ENCODE results near the gene TGFBR3L. TPM values are rescaled to one million over a fixed set of nuclear protein-coding genes. Genes with fewer than 3 reads are reported as not detected.
A peak's percentile ranks its signal among the peaks of the same experiment; 100 is the strongest.

TGFBR3L gene
- total and polyA plus RNA-seq, 2 of the 13 experiments (the other 11 are each of a cell fraction or from before 2014, with no cell fraction given), result 0.20 to 1.0 TPM

- TF ChIP-seq ATF4 (CRISPR knock-in tag; IDR thresholded peaks at IDR 0.05) (peak in 1 of 2 experiments; percentile 88; a peak in 2 of 4 replicates), CERS6 (CRISPR knock-in tag; IDR thresholded peaks at IDR 0.05) (no peak), PAX8 (CRISPR knock-in tag; IDR thresholded peaks at IDR 0.05; ENCODE audit: borderline replicate concordance) (no peak), ZNF773 (CRISPR knock-in tag; IDR thresholded peaks at IDR 0.05; ENCODE audit: borderline replicate concordance) (peak; percentile 60; the same call in 1 of the 2 replicates), ZMYM3 (CRISPR knock-in tag; IDR thresholded peaks at IDR 0.05) (no peak), ZNF724P (CRISPR knock-in tag; IDR thresholded peaks at IDR 0.05; ENCODE audit: borderline replicate concordance) (peak; percentile 53; the same call in 1 of the 2 replicates), ZNF354B (CRISPR knock-in tag; IDR thresholded peaks at IDR 0.05) (no peak), ZSCAN25 (CRISPR knock-in tag; IDR thresholded peaks at IDR 0.05) (peak; percentile 68; the same call in 1 of the 2 replicates), TBX2 (CRISPR knock-in tag; IDR thresholded peaks at IDR 0.05; ENCODE audit: borderline replicate concordance) (peak; percentile 67), RBAK (CRISPR knock-in tag; IDR thresholded peaks at IDR 0.05) (no peak), PBX2 (CRISPR knock-in tag; IDR thresholded peaks at IDR 0.05) (no peak), NFATC3 (CRISPR knock-in tag; IDR thresholded peaks at IDR 0.05) (no peak), E2F2 (CRISPR knock-in tag; IDR thresholded peaks at IDR 0.05; ENCODE audit: borderline replicate concordance) (no peak), ATF5 (CRISPR knock-in tag; IDR thresholded peaks at IDR 0.05; ENCODE audit: low read depth) (no peak), SRSF4 (IDR thresholded peaks at IDR 0.05; ENCODE audit: low read depth, low read length, poor library complexity, severe bottlenecking) (no peak), PAF1 (CRISPR knock-in tag; IDR thresholded peaks at IDR 0.05) (no peak), THRA (CRISPR knock-in tag; IDR thresholded peaks at IDR 0.05; ENCODE audit: borderline replicate concordance) (peak; percentile 59), RFXAP (CRISPR knock-in tag; IDR thresholded peaks at IDR 0.05; ENCODE audit: borderline replicate concordance) (peak; percentile 72; the same call in 1 of the 2 replicates), ZBTB3 (CRISPR knock-in tag; IDR thresholded peaks at IDR 0.05; ENCODE audit: borderline replicate concordance, low read depth) (0 out of 2 replicates have a peak, but pooled peaks have one; percentile 8), ZNF883 (CRISPR knock-in tag; IDR thresholded peaks at IDR 0.05; ENCODE audit: not compliant biosample characterization) (no peak), ZNF251 (CRISPR knock-in tag; IDR thresholded peaks at IDR 0.05) (no peak), GZF1 (CRISPR knock-in tag; IDR thresholded peaks at IDR 0.05) (no peak; the same call in 1 of the 2 replicates)
Observed at GRCh38 chr19:7903244-7904073, 11.2 kb upstream of the TGFBR3L start, which contains the start of gene MAP2K7 (continued).

Data from HepG2 (cell line).